Measurements from ENCODE around the gene LCN10. TPM values are rescaled to one million over a fixed set of nuclear protein-coding genes. Genes with fewer than 3 reads are reported as not detected.
A peak's percentile ranks its signal among the peaks of the same experiment; 100 is the strongest.

LCN10 gene
- total and polyA plus RNA-seq, 9 of the 15 experiments (the other 6 are each of a cell fraction or from before 2014, with no cell fraction given): 0.10 to 0.21 (median 0.14) TPM; not detected in 6

DNA sequence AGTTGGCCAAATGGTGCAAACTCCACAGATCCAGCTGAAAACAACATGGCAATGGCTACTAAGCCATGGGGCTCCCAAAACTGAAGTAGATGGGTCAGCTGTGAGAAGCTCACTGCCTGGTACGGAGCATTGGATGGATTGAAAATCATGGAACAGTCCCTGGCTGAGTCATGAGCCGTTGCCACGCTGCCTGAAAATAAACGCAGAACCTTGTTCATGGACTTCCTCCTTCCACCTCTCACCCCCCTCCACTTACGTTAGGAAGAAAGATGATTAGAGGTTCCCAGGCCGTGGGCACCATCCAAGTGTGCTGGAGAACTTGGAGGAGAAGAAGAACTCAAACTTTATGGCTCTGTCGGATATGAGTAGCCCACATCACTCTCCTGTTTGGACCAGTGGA is 37.2 kb downstream of the LCN10 start (continued):
- TF ChIP-seq MGA (IDR thresholded peaks at IDR 0.05): no peak
- TF ChIP-seq ETV6 (IDR thresholded peaks at IDR 0.05; ENCODE audit: borderline replicate concordance in 1 of 2, low read depth in 2 of 2, low read length in 1 of 2): no peak
- no peak for TF ChIP-seq ETV6 (CRISPR knock-in tag; IDR thresholded peaks at IDR 0.05; ENCODE audit: borderline replicate concordance)
- no peak for TF ChIP-seq NFE2L1 (tag; IDR thresholded peaks at IDR 0.05; ENCODE audit: borderline replicate concordance, low read depth)
- TF ChIP-seq, protein P1, sequence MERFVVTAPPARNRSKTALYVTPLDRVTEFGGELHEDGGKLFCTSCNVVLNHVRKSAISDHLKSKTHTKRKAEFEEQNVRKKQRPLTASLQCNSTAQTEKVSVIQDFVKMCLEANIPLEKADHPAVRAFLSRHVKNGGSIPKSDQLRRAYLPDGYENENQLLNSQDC (CRISPR knock-in tag; IDR thresholded peaks at IDR 0.05): no peak
- TF ChIP-seq TAF1 (IDR thresholded peaks at IDR 0.05; ENCODE audit: control insufficient read depth, extremely low read depth, insufficient read depth, low read length, severe bottlenecking): no peak
- no peak for TF ChIP-seq FOXJ2 (tag; IDR thresholded peaks at IDR 0.05)
- TF ChIP-seq IRF9 (tag; IDR thresholded peaks at IDR 0.05): no peak
- TF ChIP-seq NRF1 (conservative IDR thresholded peaks at IDR 0.05 in 1 of 2, IDR thresholded peaks at IDR 0.05 in 1 of 2): no peak
- TF ChIP-seq CTBP1 (IDR thresholded peaks at IDR 0.05; ENCODE audit: borderline replicate concordance): peak; percentile 26; the same call in 1 of the 2 replicates
- no peak for TF ChIP-seq SMARCC2 (IDR thresholded peaks at IDR 0.05; ENCODE audit: low read depth)
- peak; percentile 47 for TF ChIP-seq L3MBTL2 (IDR thresholded peaks at IDR 0.05)
- no peak for TF ChIP-seq BCOR (IDR thresholded peaks at IDR 0.05)
- TF ChIP-seq HOXB6 (CRISPR knock-in tag; IDR thresholded peaks at IDR 0.05; ENCODE audit: borderline replicate concordance): no peak
- TF ChIP-seq BRD4 (IDR thresholded peaks at IDR 0.05): no peak
- TF ChIP-seq TRIM28 (IDR thresholded peaks at IDR 0.05): no peak
- TF ChIP-seq ZBED1 (IDR thresholded peaks at IDR 0.05): no peak
- no peak for TF ChIP-seq POLR3G (IDR thresholded peaks at IDR 0.05; ENCODE audit: extremely low read depth, insufficient read length, insufficient replicate concordance)
- TF ChIP-seq RBFOX2 (IDR thresholded peaks at IDR 0.05; ENCODE audit: low read depth, low read length): no peak
